ENCODE data around the gene YY1. TPM values are rescaled to one million over a fixed set of nuclear protein-coding genes. Genes with fewer than 3 reads are reported as not detected.

The YY1 gene
- total RNA-seq, 1 experiment from 2014 or later: 97.0 TPM

DNA sequence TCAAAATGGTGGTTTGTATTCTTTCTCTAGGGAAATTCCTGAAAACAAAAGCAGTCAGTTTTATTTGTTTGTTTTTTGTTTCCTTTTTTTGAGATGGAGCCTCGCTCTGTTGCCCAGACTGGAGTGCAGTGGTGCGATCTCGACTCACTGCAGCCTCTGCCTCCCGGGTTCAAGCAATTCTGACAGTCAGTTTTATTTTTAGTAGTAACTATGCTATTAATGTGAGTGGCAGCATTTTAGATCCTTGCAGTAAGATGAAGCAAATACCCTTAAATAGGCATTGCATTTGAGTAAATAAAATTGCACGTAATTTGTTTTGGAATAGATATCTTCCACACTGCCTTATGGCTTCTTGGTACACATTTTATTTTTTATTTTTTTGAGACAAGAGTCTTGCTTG, 23.6 kb downstream of the YY1 start:
- ChIA-PET CTCF (interaction anchor here (0.6 kb wide), 2 partner anchors 11 to 15 kb away, joined by 4 read pairs; no protein-coding TSS in a partner anchor), POLR2A (ENCODE audit: low non-redundant PET) (no interaction called here)
- TF ChIP-seq, protein P1, sequence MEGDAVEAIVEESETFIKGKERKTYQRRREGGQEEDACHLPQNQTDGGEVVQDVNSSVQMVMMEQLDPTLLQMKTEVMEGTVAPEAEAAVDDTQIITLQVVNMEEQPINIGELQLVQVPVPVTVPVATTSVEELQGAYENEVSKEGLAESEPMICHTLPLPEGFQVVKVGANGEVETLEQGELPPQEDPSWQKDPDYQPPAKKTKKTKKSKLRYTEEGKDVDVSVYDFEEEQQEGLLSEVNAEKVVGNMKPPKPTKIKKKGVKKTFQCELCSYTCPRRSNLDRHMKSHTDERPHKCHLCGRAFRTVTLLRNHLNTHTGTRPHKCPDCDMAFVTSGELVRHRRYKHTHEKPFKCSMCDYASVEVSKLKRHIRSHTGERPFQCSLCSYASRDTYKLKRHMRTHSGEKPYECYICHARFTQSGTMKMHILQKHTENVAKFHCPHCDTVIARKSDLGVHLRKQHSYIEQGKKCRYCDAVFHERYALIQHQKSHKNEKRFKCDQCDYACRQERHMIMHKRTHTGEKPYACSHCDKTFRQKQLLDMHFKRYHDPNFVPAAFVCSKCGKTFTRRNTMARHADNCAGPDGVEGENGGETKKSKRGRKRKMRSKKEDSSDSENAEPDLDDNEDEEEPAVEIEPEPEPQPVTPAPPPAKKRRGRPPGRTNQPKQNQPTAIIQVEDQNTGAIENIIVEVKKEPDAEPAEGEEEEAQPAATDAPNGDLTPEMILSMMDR (conservative IDR thresholded peaks at IDR 0.05; ENCODE audit: low read depth, low read length): no peak
- no peak for TF ChIP-seq EZH2 (IDR thresholded peaks at IDR 0.05; ENCODE audit: borderline replicate concordance, low read depth, low read length, poor library complexity, severe bottlenecking)
- no peaks in the 10 kb centered on the region for H3K9me3 ChIP-seq (ENCODE audit: low read depth, low read length, poor library complexity, severe bottlenecking)
- no peak overlapping the region for H3K27ac ChIP-seq (ENCODE audit: low read depth, low read length, poor library complexity, severe bottlenecking)
- peaks cover 6% of the 10 kb centered on the region for H3K36me3 ChIP-seq (ENCODE audit: insufficient read depth, low read length, poor library complexity, severe bottlenecking)
- H3K4me1 ChIP-seq (ENCODE audit: insufficient read depth, low read length, poor library complexity, severe bottlenecking): no peaks in the 10 kb centered on the region
- no peak overlapping the region for H3K4me3 ChIP-seq (ENCODE audit: low read depth, low read length, poor library complexity, severe bottlenecking)
- intact Hi-C loops (cut with micrococcal nuclease; ENCODE audit: unreplicated experiment): no loop called here
- H3K27me3 ChIP-seq (replicated peaks; ENCODE audit: insufficient read depth, low read depth, low read length, poor library complexity): no peaks in the 10 kb centered on the region
- no TSS peak for BruUV-seq (replicated peaks)
- no peak for DNase-seq (ENCODE audit: low spot score)

DNA sequence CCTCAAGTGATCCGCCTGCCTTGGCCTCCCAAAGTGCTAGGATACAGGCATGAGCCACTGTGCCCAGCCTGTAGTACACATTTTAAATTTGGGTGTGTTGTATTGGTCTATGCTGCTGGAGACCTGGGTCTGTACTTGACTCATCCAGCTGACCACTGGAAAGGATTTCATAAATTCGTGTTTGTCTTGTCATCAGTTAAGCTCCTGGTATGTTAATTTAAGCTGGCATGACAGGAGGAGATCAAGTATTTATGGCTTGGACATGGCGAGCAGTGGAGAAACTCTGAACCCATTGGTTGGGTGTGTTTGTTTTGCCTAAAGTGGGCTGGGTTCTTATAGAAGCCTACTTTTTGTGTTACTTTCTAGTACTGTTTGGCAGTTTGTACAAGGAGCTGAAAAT, 24.2 kb downstream of the YY1 start:
- Histone ChIP-seq H3K4me1 (ENCODE audit: insufficient read depth, low read length, poor library complexity, severe bottlenecking) (no peaks in the 10 kb centered on the region), H3K27me3 (replicated peaks; ENCODE audit: insufficient read depth, low read depth, low read length, poor library complexity) (no peaks in the 10 kb centered on the region), H3K4me3 (ENCODE audit: low read depth, low read length, poor library complexity, severe bottlenecking) (no peak overlapping the region), H3K27ac (ENCODE audit: low read depth, low read length, poor library complexity, severe bottlenecking) (no peak overlapping the region), H3K9me3 (ENCODE audit: low read depth, low read length, poor library complexity, severe bottlenecking) (no peaks in the 10 kb centered on the region), H3K36me3 (ENCODE audit: insufficient read depth, low read length, poor library complexity, severe bottlenecking) (peaks cover 6% of the 10 kb centered on the region)
- CTCF ChIA-PET: no interaction called here
- POLR2A ChIA-PET (ENCODE audit: low non-redundant PET): no interaction called here
- no peak for DNase-seq (ENCODE audit: low spot score)
- intact Hi-C loops (cut with micrococcal nuclease; ENCODE audit: unreplicated experiment): no loop called here
- TF ChIP-seq EZH2 (IDR thresholded peaks at IDR 0.05; ENCODE audit: borderline replicate concordance, low read depth, low read length, poor library complexity, severe bottlenecking): no peak
- TF ChIP-seq, protein P1 (conservative IDR thresholded peaks at IDR 0.05; ENCODE audit: low read depth, low read length): no peak
- BruUV-seq (replicated peaks): no TSS peak

DNA sequence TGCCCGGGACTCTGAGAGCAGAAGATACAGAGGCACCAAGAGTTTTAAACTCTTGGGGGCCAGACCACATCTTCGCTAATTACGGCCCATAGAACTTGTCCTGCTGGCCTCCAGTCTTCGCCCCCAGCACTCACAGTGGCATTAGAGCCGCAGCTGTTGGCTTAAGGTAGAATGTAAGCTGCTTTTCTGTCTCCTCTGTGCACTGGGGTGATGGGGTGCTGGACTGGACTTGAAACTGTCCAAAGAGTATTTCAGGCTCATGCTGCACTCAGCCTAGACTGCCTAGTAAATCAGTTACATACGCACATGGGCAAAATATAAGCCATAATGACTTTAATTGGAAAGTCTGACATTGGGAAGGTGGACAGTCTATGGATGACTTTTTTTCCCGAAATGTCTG, 29.0 kb downstream of the YY1 start:
- no peaks in the 10 kb centered on the region for H3K4me1 ChIP-seq (ENCODE audit: insufficient read depth, low read length, poor library complexity, severe bottlenecking)
- ChIA-PET POLR2A (ENCODE audit: low non-redundant PET) (no interaction called here), CTCF (no interaction called here)
- intact Hi-C loops (cut with micrococcal nuclease; ENCODE audit: unreplicated experiment): no loop called here
- no peak for TF ChIP-seq EZH2 (IDR thresholded peaks at IDR 0.05; ENCODE audit: borderline replicate concordance, low read depth, low read length, poor library complexity, severe bottlenecking)
- TF ChIP-seq, protein P1 (conservative IDR thresholded peaks at IDR 0.05; ENCODE audit: low read depth, low read length): no peak
- H3K4me3 ChIP-seq (ENCODE audit: low read depth, low read length, poor library complexity, severe bottlenecking): no peak overlapping the region
- BruUV-seq (replicated peaks): no TSS peak
- no peaks in the 10 kb centered on the region for H3K9me3 ChIP-seq (ENCODE audit: low read depth, low read length, poor library complexity, severe bottlenecking)
- no peaks in the 10 kb centered on the region for H3K27me3 ChIP-seq (replicated peaks; ENCODE audit: insufficient read depth, low read depth, low read length, poor library complexity)
- no peak overlapping the region for H3K27ac ChIP-seq (ENCODE audit: low read depth, low read length, poor library complexity, severe bottlenecking)
- no peak for DNase-seq (ENCODE audit: low spot score)
- peaks cover 11% of the 10 kb centered on the region for H3K36me3 ChIP-seq (ENCODE audit: insufficient read depth, low read length, poor library complexity, severe bottlenecking)
